ENCODE measurements around the gene DAD1.

The DAD1 gene

DNA sequence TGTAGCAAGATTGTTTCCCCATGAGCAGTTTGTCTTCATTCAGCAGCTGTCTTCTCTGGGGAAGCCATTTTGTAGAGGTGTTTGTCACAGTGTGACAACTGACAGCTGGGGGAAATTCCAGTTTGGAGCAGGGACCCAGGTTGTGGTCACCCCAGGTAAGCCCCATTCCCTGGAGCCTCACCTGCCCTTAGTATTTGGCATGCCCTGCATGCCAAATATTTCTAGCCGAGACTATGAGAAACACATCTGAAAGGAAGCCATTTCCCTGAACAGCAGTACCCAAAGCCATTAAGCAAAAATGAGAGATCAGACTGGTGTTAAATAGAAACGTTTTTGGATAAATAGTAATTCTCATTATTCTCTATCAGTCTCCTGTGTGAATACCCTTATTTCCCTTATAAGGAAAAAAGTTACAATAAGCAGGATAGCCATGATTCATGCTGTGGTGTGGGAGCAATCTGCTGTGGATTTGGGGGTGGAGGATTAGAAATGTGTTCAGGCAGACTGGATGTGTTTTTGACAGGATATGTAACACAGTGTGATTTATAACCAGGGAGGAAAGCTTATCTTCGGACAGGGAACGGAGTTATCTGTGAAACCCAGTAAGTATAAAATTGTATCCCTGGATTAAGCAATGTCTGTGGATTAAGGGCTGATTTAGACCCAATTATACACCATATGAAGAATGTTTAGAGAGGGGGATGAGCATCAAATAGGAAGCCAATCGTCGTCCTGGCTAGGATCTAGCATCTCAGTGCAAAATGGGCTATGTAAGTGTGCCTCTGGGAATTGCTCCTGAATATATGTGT, 68.9 kb downstream of the DAD1 start:
- Histone ChIP-seq H3K27me3 (ENCODE audit: control insufficient read depth in 1 of 2, insufficient read depth in 2 of 2, low read length in 2 of 2) (no peaks in the 10 kb centered on the region), H3K9me3 (ENCODE audit: low read length) (no peaks in the 10 kb centered on the region), H3K27ac (ENCODE audit: low read depth, low read length) (no peak overlapping the region), H3K4me1 (ENCODE audit: insufficient read depth, low read length) (peaks cover 14% of the 10 kb centered on the region), H3K36me3 (ENCODE audit: insufficient read depth, low read length) (no peaks in the 10 kb centered on the region), H3K9ac (ENCODE audit: low read length) (no peak overlapping the region), H3K4me3 (ENCODE audit: low read depth in 1 of 2, low read length in 2 of 2) (no peak overlapping the region)

DNA sequence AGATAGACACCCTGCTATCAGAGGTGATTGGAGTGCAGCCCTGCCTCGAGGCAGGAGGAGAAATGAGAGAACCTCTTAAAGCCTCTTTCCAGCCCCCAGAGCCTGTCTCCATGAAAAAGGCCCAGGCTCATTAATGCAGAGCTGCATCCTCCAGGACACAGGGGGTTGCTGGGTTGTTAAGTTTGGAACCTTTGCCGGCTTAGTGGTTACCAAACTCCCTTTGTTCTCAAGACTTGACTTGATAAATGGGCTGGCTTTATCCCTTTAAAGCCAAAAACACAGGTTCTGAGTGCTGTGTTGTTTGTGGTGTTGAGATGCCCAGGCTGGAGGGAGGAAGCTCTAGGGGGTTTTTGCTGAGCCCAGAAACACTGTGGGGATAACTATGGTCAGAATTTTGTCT, 71.0 kb downstream of the DAD1 start:
- no peaks in the 10 kb centered on the region for H3K9me3 ChIP-seq (ENCODE audit: low read length)
- peaks cover 28% of the 10 kb centered on the region for H3K4me1 ChIP-seq (ENCODE audit: insufficient read depth, low read length)
- H3K27me3 ChIP-seq (ENCODE audit: control insufficient read depth in 1 of 2, insufficient read depth in 2 of 2, low read length in 2 of 2) = no peaks in the 10 kb centered on the region
- no peak overlapping the region for H3K9ac ChIP-seq (ENCODE audit: low read length)
- H3K4me3 ChIP-seq (ENCODE audit: low read depth in 1 of 2, low read length in 2 of 2) = no peak overlapping the region
- no peak overlapping the region for H3K27ac ChIP-seq (ENCODE audit: low read depth, low read length)
- no peaks in the 10 kb centered on the region for H3K36me3 ChIP-seq (ENCODE audit: insufficient read depth, low read length)

DNA sequence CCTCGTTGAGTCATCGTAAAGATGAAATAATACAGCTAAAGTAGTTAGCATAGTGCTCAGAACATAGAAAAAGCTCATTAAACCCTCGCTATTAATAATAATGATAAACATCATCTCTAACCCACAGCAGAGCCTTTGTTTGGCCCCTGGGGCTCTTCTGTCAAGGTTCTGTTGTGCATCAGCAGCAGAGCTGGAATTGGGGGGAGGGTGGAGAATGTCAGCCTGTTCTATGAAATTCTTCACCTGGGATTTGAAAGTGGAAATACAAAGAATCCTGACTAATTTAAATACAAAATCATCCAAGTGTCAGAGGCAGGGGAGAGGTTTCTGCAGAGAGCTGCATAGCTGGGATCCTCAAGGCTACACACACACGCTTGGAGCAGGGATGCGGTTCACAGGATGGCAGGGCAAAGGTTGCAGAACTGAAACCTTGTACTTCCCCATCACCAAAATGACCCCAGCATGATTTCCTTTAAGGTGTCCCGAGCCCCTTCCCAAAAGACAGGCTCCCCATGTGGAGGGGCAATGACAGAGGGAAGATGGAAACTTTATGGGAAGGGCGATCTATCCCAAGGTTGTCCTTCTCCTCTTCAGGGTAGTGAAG, 71.8 kb downstream of the DAD1 start:
- Histone ChIP-seq H3K4me1 (ENCODE audit: insufficient read depth, low read length) (peaks cover 36% of the 10 kb centered on the region), H3K9me3 (ENCODE audit: low read length) (no peaks in the 10 kb centered on the region), H3K4me3 (ENCODE audit: low read depth in 1 of 2, low read length in 2 of 2) (no peak overlapping the region), H3K36me3 (ENCODE audit: insufficient read depth, low read length) (no peaks in the 10 kb centered on the region), H3K27me3 (ENCODE audit: control insufficient read depth in 1 of 2, insufficient read depth in 2 of 2, low read length in 2 of 2) (no peaks in the 10 kb centered on the region), H3K9ac (ENCODE audit: low read length) (no peak overlapping the region), H3K27ac (ENCODE audit: low read depth, low read length) (no peak overlapping the region)

DNA sequence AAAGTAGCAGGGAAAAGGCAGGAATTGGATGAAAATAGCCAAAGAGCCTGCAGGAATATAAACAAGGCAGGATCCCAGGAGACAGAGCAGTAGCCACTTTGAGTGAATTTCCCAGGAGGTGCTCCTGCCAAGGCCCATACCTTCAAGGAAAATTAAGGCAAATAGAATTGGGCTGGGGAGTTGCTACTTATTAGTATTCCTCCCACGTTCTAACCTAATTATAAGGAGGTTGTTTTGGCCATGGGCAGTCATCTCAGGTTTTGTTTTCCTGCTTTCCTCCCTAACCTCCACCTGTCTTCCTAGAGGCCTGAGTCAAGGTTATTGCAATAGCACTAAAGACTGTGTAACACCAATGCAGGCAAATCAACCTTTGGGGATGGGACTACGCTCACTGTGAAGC, 73.1 kb downstream of the DAD1 start:
- Histone ChIP-seq H3K27me3 (ENCODE audit: control insufficient read depth in 1 of 2, insufficient read depth in 2 of 2, low read length in 2 of 2) (no peaks in the 10 kb centered on the region), H3K27ac (ENCODE audit: low read depth, low read length) (peak overlapping the region; percentile 27), H3K36me3 (ENCODE audit: insufficient read depth, low read length) (no peaks in the 10 kb centered on the region), H3K4me1 (ENCODE audit: insufficient read depth, low read length) (peaks cover 38% of the 10 kb centered on the region), H3K9ac (ENCODE audit: low read length) (no peak overlapping the region), H3K9me3 (ENCODE audit: low read length) (no peaks in the 10 kb centered on the region), H3K4me3 (ENCODE audit: low read depth in 1 of 2, low read length in 2 of 2) (no peak overlapping the region)
